MM.1S (cell line): ENCODE measurements around the gene DDC.

Experiments
- CTCF ChIP-seq: fragments of 300-600 bp; sonication (generic); IDR thresholded peaks from 2 replicates; pipeline ENCODE4 v1.5.1; 2016; ENCODE audit warnings: antibody characterized with exemption, low read length, mixed read lengths
- EZH2 ChIP-seq: fragments of 300-600 bp; sonication (generic); optimal IDR thresholded peaks from 2 replicates; pipeline ENCODE3; 2017; ENCODE audit warnings: low read depth, mild to moderate bottlenecking, antibody characterized with exemption, low read length, mixed read lengths

GRCh38 chr7:50505553-50506210 lies 59.5 kb downstream of the DDC start:
- TF ChIP-seq CTCF, result no peak
- no peak for TF ChIP-seq EZH2
